H9 (cell line): Measurements from ENCODE around the gene NET1. TPM values are rescaled to one million over a fixed set of nuclear protein-coding genes. Genes with fewer than 3 reads are reported as not detected.

Experiments
- DNase-seq: peaks from one replicate; pipeline ENCODE4 v3.0.0-alpha.2; 2017
- H2AFZ ChIP-seq: one replicate; pipeline ENCODE4 v1.6.1; 2013; ENCODE audit warnings: mild to moderate bottlenecking, low read length, control low read depth, moderate library complexity
- H2AK5ac ChIP-seq: 2 replicates; pipeline ENCODE4 v1.6.1; 2013; ENCODE audit warnings: low read length, control low read depth, mixed read lengths; ENCODE audit not compliant: insufficient read length
- H2BK120ac ChIP-seq: one replicate; pipeline ENCODE4 v1.6.1; 2013; ENCODE audit warnings: low read depth, mild to moderate bottlenecking, low read length, control low read depth, inconsistent platforms; ENCODE audit not compliant: poor library complexity, severe bottlenecking
- H2BK12ac ChIP-seq: 2 replicates; pipeline ENCODE4 v1.6.1; 2013; ENCODE audit warnings: low read length, control low read depth, mixed read lengths, low read depth; ENCODE audit not compliant: insufficient read length
- H2BK15ac ChIP-seq: 2 replicates; pipeline ENCODE4 v1.6.1; 2013; ENCODE audit warnings: low read depth, low read length, control low read depth
- H2BK20ac ChIP-seq: one replicate; pipeline ENCODE4 v1.6.1; 2013; ENCODE audit warnings: low read depth, mild to moderate bottlenecking, low read length, control low read depth, inconsistent platforms; ENCODE audit not compliant: poor library complexity, severe bottlenecking
- H2BK5ac ChIP-seq: 2 replicates; pipeline ENCODE4 v1.6.1; 2013; ENCODE audit warnings: low read length, control low read depth, mixed read lengths; ENCODE audit not compliant: insufficient read length
- H3K14ac ChIP-seq: 2 replicates; pipeline ENCODE4 v1.6.1; 2013; ENCODE audit warnings: low read length, control low read depth; ENCODE audit not compliant: insufficient read depth
- H3K18ac ChIP-seq: 2 replicates; pipeline ENCODE4 v1.6.1; 2013; ENCODE audit warnings: low read depth, mild to moderate bottlenecking, mixed read lengths, low read length, control low read depth; ENCODE audit not compliant: insufficient read length
- H3K23ac ChIP-seq: 2 replicates; pipeline ENCODE4 v1.6.1; 2013; ENCODE audit warnings: low read length, control low read depth, mixed read lengths, low read depth; ENCODE audit not compliant: insufficient read length
- H3K23me2 ChIP-seq: 2 replicates; pipeline ENCODE4 v1.6.1; 2013; ENCODE audit warnings: low read depth, mild to moderate bottlenecking, mixed read lengths, low read length, control low read depth; ENCODE audit not compliant: insufficient read length, poor library complexity, severe bottlenecking
- H3K27ac ChIP-seq: 2 replicates; pipeline ENCODE4 v1.5.1; 2013; ENCODE audit warnings: low read length, control low read depth, mixed read lengths, low read depth; ENCODE audit not compliant: insufficient read length
- H3K27me3 ChIP-seq: 2 replicates; pipeline ENCODE4 v1.6.1; 2013; ENCODE audit warnings: low read length, control low read depth, inconsistent platforms; ENCODE audit not compliant: insufficient read depth
- H3K4ac ChIP-seq: 2 replicates; pipeline ENCODE4 v1.6.1; 2013; ENCODE audit warnings: low read depth, mild to moderate bottlenecking, control low read depth, inconsistent platforms, low read length, moderate library complexity
- H3K4me1 ChIP-seq: 2 replicates; pipeline ENCODE4 v1.6.1; 2013; ENCODE audit warnings: low read length, control low read depth, inconsistent platforms; ENCODE audit not compliant: insufficient read depth
- H3K4me2 ChIP-seq: 2 replicates; pipeline ENCODE4 v1.6.1; 2013; ENCODE audit warnings: low read length, control low read depth, mixed read lengths; ENCODE audit not compliant: insufficient read length, insufficient read depth
- H3K56ac ChIP-seq: 2 replicates; pipeline ENCODE4 v1.6.1; 2013; ENCODE audit warnings: low read depth, mild to moderate bottlenecking, mixed read lengths, low read length, control low read depth; ENCODE audit not compliant: insufficient read length
- H3K79me1 ChIP-seq: 2 replicates; pipeline ENCODE4 v1.6.1; 2013; ENCODE audit warnings: low read depth, mild to moderate bottlenecking, moderate library complexity, low read length, control low read depth, inconsistent platforms; ENCODE audit not compliant: insufficient read depth, poor library complexity, severe bottlenecking
- H3K79me2 ChIP-seq: 2 replicates; pipeline ENCODE4 v1.6.1; 2013; ENCODE audit warnings: low read length, control low read depth, inconsistent platforms; ENCODE audit not compliant: insufficient read depth
- H3K9ac ChIP-seq: 2 replicates; pipeline ENCODE4 v1.6.1; 2013; ENCODE audit warnings: low read length, control low read depth, mixed read lengths; ENCODE audit not compliant: insufficient read length; ENCODE audit errors: extremely low read depth
- H3K9me3 ChIP-seq: one replicate; pipeline ENCODE4 v1.6.1; 2013; ENCODE audit warnings: low read depth, low read length, inconsistent platforms; ENCODE audit not compliant: control insufficient read depth
- H3T11ph ChIP-seq: one replicate; pipeline ENCODE4 v1.6.1; 2013; ENCODE audit warnings: mild to moderate bottlenecking, low read length, control low read depth, inconsistent platforms
- H4K20me1 ChIP-seq: one replicate; pipeline ENCODE4 v1.6.1; 2013; ENCODE audit not compliant: control insufficient read depth, insufficient read length, insufficient read depth
- H4K5ac ChIP-seq: 2 replicates; pipeline ENCODE4 v1.6.1; 2013; ENCODE audit warnings: low read depth, mild to moderate bottlenecking, mixed read lengths, low read length, control low read depth; ENCODE audit not compliant: insufficient read length
- H4K8ac ChIP-seq: replicated peaks from 2 replicates; pipeline ENCODE4 v1.6.1; 2013; ENCODE audit warnings: low read length, control low read depth, mixed read lengths, low read depth; ENCODE audit not compliant: insufficient read length
- H4K91ac ChIP-seq: 2 replicates; pipeline ENCODE4 v1.6.1; 2013; ENCODE audit warnings: low read depth, mild to moderate bottlenecking, moderate library complexity, mixed read lengths, low read length, control low read depth; ENCODE audit not compliant: insufficient read length
- H3K27ac Mint-ChIP-seq, 3 experiments: 2 replicates in 2 of 3; 3 replicates in 1 of 3; pipeline ENCODE4 v1.8.0; 2020 to 2021; ENCODE audit warnings: mixed read lengths in 3 of 3, mild to moderate bottlenecking in 1 of 3, moderate library complexity in 1 of 3
- H3K27me3 Mint-ChIP-seq: 2 replicates; pipeline ENCODE4 v1.8.0; 2021; ENCODE audit warnings: low read depth, mild to moderate bottlenecking, moderate library complexity, mixed read lengths
- H3K36me3 Mint-ChIP-seq, 3 experiments: 2 replicates in 2 of 3; 3 replicates in 1 of 3; pipeline ENCODE4 v1.8.0; 2020 to 2021; ENCODE audit warnings: low read depth in 3 of 3, mixed read lengths in 3 of 3; ENCODE audit not compliant: insufficient read depth in 1 of 3
- H3K4me1 Mint-ChIP-seq, 2 experiments: 2 replicates each; pipeline ENCODE4 v1.8.0; 2020; ENCODE audit warnings: mixed read lengths in 2 of 2
- H3K4me3 Mint-ChIP-seq, 2 experiments: 2 replicates in 1 of 2; 3 replicates in 1 of 2; pipeline ENCODE4 v1.8.0; 2020 to 2021; ENCODE audit warnings: mild to moderate bottlenecking in 2 of 2, mixed read lengths in 2 of 2, moderate library complexity in 1 of 2
- H3K9me3 Mint-ChIP-seq, 2 experiments: 2 replicates in 1 of 2; 3 replicates in 1 of 2; pipeline ENCODE4 v1.8.0; 2020; ENCODE audit warnings: mild to moderate bottlenecking in 2 of 2, mixed read lengths in 2 of 2, moderate library complexity in 1 of 2
- WGBS: extraction: QIAGEN DNeasy Blood & Tissue Kit; methylation state at CpG from one replicate; pipeline ENCODE4 v1.1.7; 2013; ENCODE audit warnings: missing lambda C conversion rate, low lambda C conversion rate, mixed read lengths; ENCODE audit not compliant: insufficient read length; ENCODE audit errors: extremely low coverage; 5-methylcytosine and 5-hydroxymethylcytosine counted together
- total RNA-seq: library from RNA; stranded (reverse); gene quantifications from 2 replicates; pipeline ENCODE4 v1.2.1, GENCODE V29; 2021
- TF ChIP-seq, protein P1 (sequence below): fragments of 200-600 bp; sonication (generic); conservative IDR thresholded peaks from 3 replicates; pipeline ENCODE4 v1.8.0; 2021; ENCODE audit warnings: antibody characterized with exemption, mild to moderate bottlenecking

NET1 gene
- total RNA-seq, 1 experiment from 2014 or later: 50.6 TPM

DNA sequence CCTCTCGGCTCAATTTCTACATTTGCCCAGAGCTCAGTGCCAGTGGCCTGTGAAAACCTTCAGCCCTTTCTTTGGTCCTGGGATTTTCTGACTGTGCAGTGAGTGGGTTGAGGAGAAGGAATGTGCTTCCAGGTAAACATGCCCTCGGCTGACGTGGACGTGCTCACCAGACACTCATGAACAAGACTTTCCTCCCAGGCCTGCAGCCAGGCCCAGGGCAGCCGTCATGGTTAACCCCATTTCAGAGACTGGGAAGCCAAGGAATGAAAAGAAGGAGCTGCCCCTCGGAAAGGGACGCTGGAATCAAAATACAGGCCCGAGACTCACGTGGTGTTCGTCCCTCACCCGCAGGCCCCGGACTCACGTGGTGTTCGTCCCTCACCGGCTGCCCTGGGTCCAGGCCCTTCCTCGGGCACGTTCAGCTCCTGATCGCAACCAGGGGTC, 95.8 kb downstream of the NET1 start:
- Histone ChIP-seq H2BK120ac (no peak overlapping the region), H2BK12ac (no peak overlapping the region), H4K91ac (no peak overlapping the region), H4K8ac (no peak overlapping the region), H3K9me3 (no peaks in the 10 kb centered on the region), H2BK5ac (no peak overlapping the region), H3K79me2 (no peaks in the 10 kb centered on the region), H3K4me2 (no peak overlapping the region), H3K4me1 (no peaks in the 10 kb centered on the region; the same call in 1 of the 2 replicates), H3K14ac (no peak overlapping the region; the same call in 1 of the 2 replicates), H2AK5ac (no peak overlapping the region), H3K9ac (no peak overlapping the region), H3K27ac (no peak overlapping the region), H3K27me3 (no peaks in the 10 kb centered on the region), H3T11ph (no peak overlapping the region), H4K20me1 (no peaks in the 10 kb centered on the region), H3K23me2 (no peaks in the 10 kb centered on the region), H2BK20ac (no peak overlapping the region), H3K79me1 (no peaks in the 10 kb centered on the region), H4K5ac (no peak overlapping the region), H3K18ac (no peak overlapping the region), H3K23ac (no peak overlapping the region), H2AFZ (no peak overlapping the region), H2BK15ac (no peak overlapping the region), H3K4ac (no peak overlapping the region), H3K56ac (no peak overlapping the region)
- TF ChIP-seq, protein P1, sequence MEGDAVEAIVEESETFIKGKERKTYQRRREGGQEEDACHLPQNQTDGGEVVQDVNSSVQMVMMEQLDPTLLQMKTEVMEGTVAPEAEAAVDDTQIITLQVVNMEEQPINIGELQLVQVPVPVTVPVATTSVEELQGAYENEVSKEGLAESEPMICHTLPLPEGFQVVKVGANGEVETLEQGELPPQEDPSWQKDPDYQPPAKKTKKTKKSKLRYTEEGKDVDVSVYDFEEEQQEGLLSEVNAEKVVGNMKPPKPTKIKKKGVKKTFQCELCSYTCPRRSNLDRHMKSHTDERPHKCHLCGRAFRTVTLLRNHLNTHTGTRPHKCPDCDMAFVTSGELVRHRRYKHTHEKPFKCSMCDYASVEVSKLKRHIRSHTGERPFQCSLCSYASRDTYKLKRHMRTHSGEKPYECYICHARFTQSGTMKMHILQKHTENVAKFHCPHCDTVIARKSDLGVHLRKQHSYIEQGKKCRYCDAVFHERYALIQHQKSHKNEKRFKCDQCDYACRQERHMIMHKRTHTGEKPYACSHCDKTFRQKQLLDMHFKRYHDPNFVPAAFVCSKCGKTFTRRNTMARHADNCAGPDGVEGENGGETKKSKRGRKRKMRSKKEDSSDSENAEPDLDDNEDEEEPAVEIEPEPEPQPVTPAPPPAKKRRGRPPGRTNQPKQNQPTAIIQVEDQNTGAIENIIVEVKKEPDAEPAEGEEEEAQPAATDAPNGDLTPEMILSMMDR: no peak
- Mint-ChIP-seq H3K4me3 (no peak overlapping the region), H3K36me3 (no peaks in the 10 kb centered on the region; a peak in 1 of 7 replicates), H3K9me3 (no peaks in the 10 kb centered on the region), H3K27me3 (peaks cover 2% of the 10 kb centered on the region), H3K4me1 (peaks cover 7 to 11% of the 10 kb centered on the region in 2 experiments), H3K27ac (no peak overlapping the region)
- DNase-seq: no peak
- WGBS: no CpG with 5 or more reads among the region's 18 CpGs

Other genes with a start within 250 kb of the NET1 start
- not detected in 2 replicates for gene AKR1C8, start 227.4 kb upstream of the NET1 start, total RNA-seq
- gene AKR1C4, start 215.7 kb upstream of the NET1 start, total RNA-seq: not detected in 2 replicates
- not detected in 2 replicates for gene UCN3, start 47.6 kb upstream of the NET1 start, total RNA-seq
- not detected in 2 replicates for gene TUBAL3, start 7.7 kb upstream of the NET1 start, total RNA-seq
- gene CALML5, start 87.0 kb downstream of the NET1 start, total RNA-seq: not detected in 2 replicates
- gene CALML3, start 112.4 kb downstream of the NET1 start, total RNA-seq: not detected in 2 replicates